ENCODE data around the gene ZNF664. TPM values are rescaled to one million over a fixed set of nuclear protein-coding genes. Genes with fewer than 3 reads are reported as not detected.

The ZNF664 gene
- total RNA-seq, 2 donors from 2014 or later = 53.1 to 56.2 TPM

DNA sequence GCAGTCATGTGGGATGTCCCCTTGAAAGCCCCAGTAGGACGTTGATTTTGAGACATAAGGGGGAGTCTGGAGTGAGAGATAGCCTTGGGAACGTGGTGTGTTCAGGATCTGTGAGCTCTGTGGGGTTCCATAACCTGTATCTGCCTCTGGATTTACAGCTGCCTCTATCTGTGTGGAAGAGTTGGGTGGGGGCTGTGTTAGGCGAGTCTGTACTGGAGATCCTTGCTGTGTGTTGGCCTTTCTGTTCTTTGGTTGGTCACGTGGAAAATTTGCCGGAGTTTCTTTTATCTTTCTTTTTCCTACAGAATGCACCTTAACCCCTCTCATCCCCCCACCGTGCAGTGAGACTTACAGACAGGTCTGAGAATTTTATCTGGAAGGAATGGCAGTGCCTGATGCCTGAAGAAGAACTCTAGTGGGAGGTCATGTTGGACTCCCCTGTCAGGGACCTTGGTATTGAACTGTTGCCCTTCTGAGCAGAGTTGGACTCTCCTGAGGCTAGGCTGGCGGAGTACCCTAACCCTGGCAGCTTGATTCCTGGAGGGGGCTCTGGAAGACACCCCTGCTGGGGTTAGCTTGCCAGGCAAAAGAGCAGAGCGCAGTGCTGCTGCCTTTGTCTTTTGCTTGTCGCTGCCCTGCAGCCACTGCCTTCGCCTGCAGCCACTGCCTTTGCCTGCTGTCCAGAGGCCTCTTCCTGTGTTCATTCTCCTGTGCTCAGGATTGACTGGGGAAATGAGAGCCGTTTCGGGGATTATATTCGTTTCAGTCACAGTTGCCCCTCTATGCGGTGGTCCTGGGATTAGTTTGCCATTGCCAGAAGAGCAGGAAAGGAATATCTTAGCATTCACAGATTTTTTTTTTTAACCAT, 34.1 kb downstream of the ZNF664 start:
- peaks cover 0 to 36% of the 10 kb centered on the region in 2 donors for H3K4me1 ChIP-seq
- H3K27ac ChIP-seq = no peak overlapping the region
- H3K27me3 ChIP-seq = no peaks in the 10 kb centered on the region
- no peak overlapping the region for H3K4me3 ChIP-seq
- H3K36me3 ChIP-seq = peaks cover 29% of the 10 kb centered on the region
- TF ChIP-seq, protein P1, sequence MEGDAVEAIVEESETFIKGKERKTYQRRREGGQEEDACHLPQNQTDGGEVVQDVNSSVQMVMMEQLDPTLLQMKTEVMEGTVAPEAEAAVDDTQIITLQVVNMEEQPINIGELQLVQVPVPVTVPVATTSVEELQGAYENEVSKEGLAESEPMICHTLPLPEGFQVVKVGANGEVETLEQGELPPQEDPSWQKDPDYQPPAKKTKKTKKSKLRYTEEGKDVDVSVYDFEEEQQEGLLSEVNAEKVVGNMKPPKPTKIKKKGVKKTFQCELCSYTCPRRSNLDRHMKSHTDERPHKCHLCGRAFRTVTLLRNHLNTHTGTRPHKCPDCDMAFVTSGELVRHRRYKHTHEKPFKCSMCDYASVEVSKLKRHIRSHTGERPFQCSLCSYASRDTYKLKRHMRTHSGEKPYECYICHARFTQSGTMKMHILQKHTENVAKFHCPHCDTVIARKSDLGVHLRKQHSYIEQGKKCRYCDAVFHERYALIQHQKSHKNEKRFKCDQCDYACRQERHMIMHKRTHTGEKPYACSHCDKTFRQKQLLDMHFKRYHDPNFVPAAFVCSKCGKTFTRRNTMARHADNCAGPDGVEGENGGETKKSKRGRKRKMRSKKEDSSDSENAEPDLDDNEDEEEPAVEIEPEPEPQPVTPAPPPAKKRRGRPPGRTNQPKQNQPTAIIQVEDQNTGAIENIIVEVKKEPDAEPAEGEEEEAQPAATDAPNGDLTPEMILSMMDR (IDR thresholded peaks at IDR 0.05) = no peak
- DNase-seq (ENCODE audit: low spot score) = no peak
- no peaks in the 10 kb centered on the region for H3K9me3 ChIP-seq

DNA sequence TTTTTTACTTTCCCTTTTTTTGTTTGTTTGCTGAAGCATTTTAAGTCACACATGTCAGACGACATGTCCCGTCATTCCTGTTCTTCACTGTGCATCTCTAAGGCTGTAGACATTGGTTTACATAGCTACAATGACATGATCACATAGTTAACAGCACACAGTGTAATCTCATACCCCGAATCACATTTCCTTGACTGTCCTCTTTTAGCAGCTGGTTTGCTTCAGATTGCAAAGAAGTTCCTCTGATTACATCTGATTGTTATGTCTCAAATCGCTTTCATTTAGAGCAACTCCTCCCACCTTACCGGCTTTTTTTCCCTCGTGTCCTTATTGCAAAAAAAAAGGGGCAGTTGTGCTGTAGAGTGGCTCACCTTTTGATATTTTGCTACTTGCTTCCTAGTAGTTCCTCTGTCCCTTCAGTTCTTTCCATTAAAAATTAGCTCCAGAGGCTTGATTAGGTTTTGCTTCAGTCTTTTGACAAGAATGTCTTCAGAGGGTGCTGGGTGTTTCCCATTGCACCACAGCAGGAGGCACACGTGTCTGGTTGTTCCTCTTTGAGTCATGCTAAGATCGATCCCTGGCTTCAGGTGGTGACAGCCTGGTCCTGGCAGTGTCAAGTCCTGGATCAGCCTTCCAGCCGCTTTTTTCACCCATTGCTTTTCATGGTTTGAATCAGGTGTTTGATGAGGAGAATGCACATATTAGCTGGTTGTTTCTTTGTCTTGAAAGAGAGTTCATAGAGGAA, 35.0 kb downstream of the ZNF664 start:
- Histone ChIP-seq H3K4me3 (no peak overlapping the region), H3K27me3 (no peaks in the 10 kb centered on the region), H3K27ac (no peak overlapping the region), H3K4me1 (peaks cover 0 to 28% of the 10 kb centered on the region in 2 donors), H3K9me3 (no peaks in the 10 kb centered on the region), H3K36me3 (peaks cover 38% of the 10 kb centered on the region)
- no peak for DNase-seq (ENCODE audit: low spot score)
- TF ChIP-seq, protein P1 (IDR thresholded peaks at IDR 0.05) = no peak

DNA sequence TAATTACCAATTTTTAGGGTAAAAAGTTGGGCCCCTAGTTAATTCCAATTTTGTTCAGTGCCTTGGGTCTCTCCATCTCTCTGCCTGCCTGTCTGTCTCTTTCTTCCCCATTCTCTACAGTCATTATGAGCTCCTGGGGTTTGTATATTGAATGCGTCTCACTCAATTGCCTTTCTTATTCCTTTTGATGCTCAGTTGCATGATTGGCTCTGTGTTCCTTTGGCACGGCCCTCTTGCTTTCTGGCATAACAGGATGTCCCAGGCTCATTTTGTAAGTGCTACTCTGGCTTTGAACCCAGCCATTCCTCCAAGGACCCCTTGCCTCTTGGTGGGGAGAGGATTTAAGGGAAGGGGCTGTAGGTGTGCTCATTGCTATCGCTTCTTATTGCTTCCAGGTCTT, 35.6 kb downstream of the ZNF664 start:
- Histone ChIP-seq H3K4me1 (peaks cover 0 to 28% of the 10 kb centered on the region in 2 donors), H3K36me3 (peaks cover 36% of the 10 kb centered on the region), H3K27ac (no peak overlapping the region), H3K9me3 (no peaks in the 10 kb centered on the region), H3K4me3 (no peak overlapping the region), H3K27me3 (no peaks in the 10 kb centered on the region)
- DNase-seq (ENCODE audit: low spot score) = no peak
- TF ChIP-seq, protein P1 (IDR thresholded peaks at IDR 0.05) = no peak

DNA sequence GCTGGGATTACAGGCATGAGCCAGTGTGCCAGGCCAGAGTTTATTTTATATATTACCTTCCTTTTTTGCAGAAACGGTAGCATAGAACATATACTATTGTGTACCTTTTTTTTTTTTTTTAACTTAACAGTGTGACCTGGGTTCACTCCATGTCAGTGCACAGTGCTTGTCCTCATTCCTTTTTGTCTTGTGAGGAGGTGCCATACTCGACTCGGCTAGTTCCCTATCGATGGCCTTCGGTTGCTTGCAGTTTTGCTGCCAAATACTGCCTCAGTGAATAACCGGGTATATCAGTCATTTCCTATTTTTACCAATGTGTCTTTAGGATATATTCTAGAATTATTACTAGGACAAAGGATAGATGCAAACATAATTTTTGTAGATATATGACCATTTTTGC, 36.8 kb downstream of the ZNF664 start:
- Histone ChIP-seq H3K27me3 (no peaks in the 10 kb centered on the region), H3K9me3 (no peaks in the 10 kb centered on the region), H3K4me3 (no peak overlapping the region), H3K4me1 (peaks cover 0 to 28% of the 10 kb centered on the region in 2 donors), H3K27ac (no peak overlapping the region), H3K36me3 (peaks cover 28% of the 10 kb centered on the region)
- TF ChIP-seq, protein P1 (IDR thresholded peaks at IDR 0.05) = no peak
- no peak for DNase-seq (ENCODE audit: low spot score)

DNA sequence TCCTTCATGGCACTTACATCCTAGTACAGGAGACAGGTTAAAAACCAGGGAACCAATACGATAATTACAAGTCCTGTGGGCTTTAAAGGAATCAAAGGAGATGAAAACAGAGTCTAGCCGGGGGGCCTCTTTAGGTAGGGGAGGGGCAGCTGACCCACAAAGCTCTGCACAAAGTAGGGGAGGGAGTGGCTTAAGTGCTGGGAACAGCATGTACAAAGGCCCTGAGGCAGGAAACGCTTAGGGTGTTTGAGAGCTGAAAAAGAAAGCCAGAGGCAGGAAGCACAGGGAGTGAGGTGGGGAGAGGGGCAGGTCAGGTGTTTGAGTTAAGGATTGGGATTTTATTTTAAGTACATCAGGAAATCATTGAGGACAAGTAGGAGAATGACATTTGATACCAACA, 37.7 kb downstream of the ZNF664 start:
- DNase-seq (ENCODE audit: low spot score) = no peak
- peaks cover 27% of the 10 kb centered on the region for H3K36me3 ChIP-seq
- peaks cover 0 to 31% of the 10 kb centered on the region in 2 donors for H3K4me1 ChIP-seq
- no peak overlapping the region for H3K4me3 ChIP-seq
- H3K9me3 ChIP-seq = no peaks in the 10 kb centered on the region
- no peak overlapping the region for H3K27ac ChIP-seq
- no peaks in the 10 kb centered on the region for H3K27me3 ChIP-seq
- TF ChIP-seq, protein P1 (IDR thresholded peaks at IDR 0.05) = no peak

Measured in right atrium auricular region (tissue), 2 donors.